ENCODE results near the gene LIN9.
"Not testable (repeated sequence)": the region's sequence is repeated elsewhere in the genome, so short reads cannot be mapped to it uniquely, and the experiment has no call there.

The LIN9 gene

DNA sequence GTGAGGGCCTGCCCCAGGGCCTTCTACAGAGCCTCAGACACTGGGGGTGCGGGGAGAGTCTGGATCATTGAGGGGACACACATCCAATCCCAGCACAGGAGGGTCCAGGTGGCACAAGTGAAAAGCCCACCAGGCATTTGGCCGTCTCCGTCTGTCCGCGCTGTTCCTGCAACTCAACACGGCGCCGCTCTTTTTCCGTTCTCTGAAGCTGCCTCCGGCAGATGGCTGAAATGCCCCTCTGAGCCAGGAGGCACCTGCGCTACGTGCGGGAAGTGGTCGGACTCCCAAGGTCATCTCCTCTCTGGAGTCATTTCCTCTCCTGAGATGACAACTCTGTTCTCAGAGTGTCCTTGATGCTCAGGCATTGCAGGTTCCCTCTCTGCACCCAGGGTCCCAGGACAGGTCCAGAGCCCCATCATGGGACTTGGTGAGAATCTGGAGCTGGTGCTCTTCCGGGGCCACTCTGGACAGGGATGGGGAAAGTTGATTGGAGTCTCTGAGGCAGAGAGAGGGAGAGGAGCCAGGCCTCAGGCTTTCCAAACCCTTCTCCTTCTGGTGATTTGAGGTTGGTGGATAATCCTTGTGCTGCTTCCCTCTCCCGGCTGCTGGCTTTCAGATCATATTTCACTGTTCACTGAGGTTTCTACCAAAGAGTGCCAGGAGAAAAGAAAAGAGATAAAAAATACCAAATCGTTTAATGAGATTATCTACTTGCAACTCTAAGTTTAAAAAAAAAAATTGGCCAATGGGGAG lies 99.5 kb downstream of the LIN9 start:
- Histone ChIP-seq H3K9ac (ENCODE audit: low read length) (no peak overlapping the region), H3K27me3 (replicated peaks; ENCODE audit: control insufficient read depth, insufficient read depth, low read length) (peaks cover 21% of the 10 kb centered on the region), H3K4me1 (ENCODE audit: control insufficient read depth, insufficient read depth, low read length) (no peaks in the 10 kb centered on the region), H3K9me3 (ENCODE audit: control insufficient read depth, low read length) (no peaks in the 10 kb centered on the region), H3K36me3 (ENCODE audit: control insufficient read depth, insufficient read depth, low read length, severe bottlenecking) (no peaks in the 10 kb centered on the region), H3K4me3 (ENCODE audit: low read length) (no peak overlapping the region)
- peak; percentile 27 for DNase-seq (ENCODE audit: low read depth)

DNA sequence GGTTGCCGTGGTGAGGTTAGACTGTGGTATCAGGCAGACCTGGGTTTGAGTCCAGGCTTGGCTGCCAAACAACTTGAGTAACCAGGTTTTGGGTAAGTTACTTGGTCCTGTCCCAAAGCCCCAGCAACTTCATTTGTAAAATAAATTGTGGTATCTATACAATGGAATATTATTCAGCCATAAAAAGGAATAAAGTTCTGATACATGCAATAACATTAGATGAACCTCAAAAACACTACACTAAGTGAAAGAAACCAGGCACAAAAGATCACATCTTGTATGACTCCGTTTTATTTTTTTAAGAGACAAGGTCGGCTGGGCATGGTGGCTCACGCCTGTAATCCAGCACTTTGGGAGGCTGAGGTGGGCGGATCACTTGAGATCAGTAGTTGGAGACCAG lies 101.9 kb downstream of the LIN9 start:
- Histone ChIP-seq H3K27me3 (replicated peaks; ENCODE audit: control insufficient read depth, insufficient read depth, low read length) (peaks cover 21% of the 10 kb centered on the region), H3K4me1 (ENCODE audit: control insufficient read depth, insufficient read depth, low read length) (no peaks in the 10 kb centered on the region), H3K36me3 (ENCODE audit: control insufficient read depth, insufficient read depth, low read length, severe bottlenecking) (no peaks in the 10 kb centered on the region), H3K4me3 (ENCODE audit: low read length) (no peak overlapping the region), H3K9me3 (ENCODE audit: control insufficient read depth, low read length) (no peaks in the 10 kb centered on the region), H3K9ac (ENCODE audit: low read length) (no peak overlapping the region)
- DNase-seq (ENCODE audit: low read depth): no peak

DNA sequence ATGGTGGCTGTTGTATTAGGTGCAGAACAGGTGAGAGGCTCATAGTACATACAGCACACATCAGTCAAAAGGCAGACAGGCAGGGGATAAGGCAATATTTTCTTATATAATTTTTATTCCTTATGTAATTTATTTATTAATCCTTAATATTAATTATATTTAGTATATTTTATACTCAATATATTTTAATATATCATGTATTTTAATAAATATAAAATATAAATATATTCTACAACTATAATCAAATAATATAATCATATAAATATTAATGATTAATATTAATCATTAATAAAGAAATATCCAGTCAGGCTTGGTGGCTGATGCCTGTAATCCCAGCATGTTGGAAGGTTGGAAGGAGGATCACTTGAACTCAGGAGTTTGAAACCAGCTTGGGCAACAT lies 104.8 kb downstream of the LIN9 start:
- Histone ChIP-seq H3K9me3 (ENCODE audit: control insufficient read depth, low read length) (no peaks in the 10 kb centered on the region), H3K9ac (ENCODE audit: low read length) (no peak overlapping the region), H3K4me3 (ENCODE audit: low read length) (no peak overlapping the region), H3K27me3 (replicated peaks; ENCODE audit: control insufficient read depth, insufficient read depth, low read length) (peaks cover 20% of the 10 kb centered on the region), H3K36me3 (ENCODE audit: control insufficient read depth, insufficient read depth, low read length, severe bottlenecking) (no peaks in the 10 kb centered on the region), H3K4me1 (ENCODE audit: control insufficient read depth, insufficient read depth, low read length) (no peaks in the 10 kb centered on the region)
- DNase-seq (ENCODE audit: low read depth): no peak

DNA sequence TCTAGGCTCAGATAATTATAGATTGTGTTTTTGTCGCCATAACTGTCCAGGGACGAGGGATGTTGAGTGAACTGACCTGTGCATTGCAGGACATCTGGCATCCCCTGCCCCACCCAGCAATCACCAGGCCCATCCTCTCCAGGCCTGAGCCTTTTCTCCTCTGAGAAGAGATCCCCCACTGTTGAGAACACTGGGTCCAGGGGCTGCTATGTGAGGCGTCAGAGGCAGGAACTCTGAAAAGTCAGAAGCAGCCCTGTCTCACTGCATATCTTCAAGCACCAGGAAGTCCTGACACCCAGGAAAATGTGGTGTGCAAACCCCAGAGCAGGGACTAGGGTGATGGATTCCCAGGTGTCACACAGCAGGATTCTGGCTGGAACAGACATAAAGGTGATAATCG lies 105.3 kb downstream of the LIN9 start:
- no peak overlapping the region for H3K9ac ChIP-seq (ENCODE audit: low read length)
- no peaks in the 10 kb centered on the region for H3K36me3 ChIP-seq (ENCODE audit: control insufficient read depth, insufficient read depth, low read length, severe bottlenecking)
- H3K9me3 ChIP-seq (ENCODE audit: control insufficient read depth, low read length): no peaks in the 10 kb centered on the region
- no peaks in the 10 kb centered on the region for H3K4me1 ChIP-seq (ENCODE audit: control insufficient read depth, insufficient read depth, low read length)
- H3K4me3 ChIP-seq (ENCODE audit: low read length): no peak overlapping the region
- DNase-seq (ENCODE audit: low read depth): no peak
- peaks cover 16% of the 10 kb centered on the region for H3K27me3 ChIP-seq (replicated peaks; ENCODE audit: control insufficient read depth, insufficient read depth, low read length)

DNA sequence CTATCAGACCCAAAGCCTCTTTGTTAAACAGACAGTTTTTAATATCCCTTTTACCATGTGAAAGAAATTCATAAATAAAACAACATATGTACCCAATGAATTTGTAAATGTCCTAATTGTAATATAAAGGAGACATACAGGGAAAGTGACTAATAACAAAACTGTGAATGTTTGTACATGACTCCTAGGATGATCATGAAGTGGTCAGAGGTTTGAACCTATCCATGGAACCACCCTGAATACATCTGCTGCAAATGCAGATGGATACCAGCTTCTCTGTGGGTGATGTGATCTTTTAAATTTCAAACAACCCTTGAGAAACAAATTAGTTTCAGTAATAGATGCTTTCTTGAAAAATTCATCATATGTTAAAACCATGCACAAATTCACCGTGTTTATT lies 105.7 kb downstream of the LIN9 start:
- no peak for DNase-seq (ENCODE audit: low read depth)
- no peak overlapping the region for H3K9ac ChIP-seq (ENCODE audit: low read length)
- peaks cover 12% of the 10 kb centered on the region for H3K27me3 ChIP-seq (replicated peaks; ENCODE audit: control insufficient read depth, insufficient read depth, low read length)
- H3K36me3 ChIP-seq (ENCODE audit: control insufficient read depth, insufficient read depth, low read length, severe bottlenecking): no peaks in the 10 kb centered on the region
- H3K9me3 ChIP-seq (ENCODE audit: control insufficient read depth, low read length): no peaks in the 10 kb centered on the region
- H3K4me3 ChIP-seq (ENCODE audit: low read length): no peak overlapping the region
- H3K4me1 ChIP-seq (ENCODE audit: control insufficient read depth, insufficient read depth, low read length): no peaks in the 10 kb centered on the region

DNA sequence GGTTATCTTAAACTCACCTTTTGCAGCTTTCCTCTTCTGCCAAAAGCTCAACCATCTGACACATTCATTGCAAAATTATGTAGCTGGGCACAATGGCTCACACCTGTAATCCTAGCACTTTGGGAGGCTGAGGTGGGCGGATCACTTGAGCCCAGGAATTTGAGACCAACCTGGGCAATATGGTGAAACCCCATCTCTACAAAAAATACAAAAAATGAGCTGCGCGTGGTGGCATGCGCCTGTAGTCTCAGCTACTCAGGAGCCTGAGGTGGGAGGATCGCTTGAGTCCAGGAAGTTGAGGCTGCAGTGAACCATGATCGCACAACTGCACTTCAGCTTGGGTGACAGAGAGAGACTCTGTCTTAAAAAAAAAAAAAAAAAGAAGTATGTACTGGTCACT lies 106.3 kb downstream of the LIN9 start:
- not testable (repeated sequence) for H3K4me1 ChIP-seq (ENCODE audit: control insufficient read depth, insufficient read depth, low read length); H3K9me3 ChIP-seq (ENCODE audit: control insufficient read depth, low read length)
- peaks cover 11% of the 10 kb centered on the region for H3K27me3 ChIP-seq (replicated peaks; ENCODE audit: control insufficient read depth, insufficient read depth, low read length)

DNA sequence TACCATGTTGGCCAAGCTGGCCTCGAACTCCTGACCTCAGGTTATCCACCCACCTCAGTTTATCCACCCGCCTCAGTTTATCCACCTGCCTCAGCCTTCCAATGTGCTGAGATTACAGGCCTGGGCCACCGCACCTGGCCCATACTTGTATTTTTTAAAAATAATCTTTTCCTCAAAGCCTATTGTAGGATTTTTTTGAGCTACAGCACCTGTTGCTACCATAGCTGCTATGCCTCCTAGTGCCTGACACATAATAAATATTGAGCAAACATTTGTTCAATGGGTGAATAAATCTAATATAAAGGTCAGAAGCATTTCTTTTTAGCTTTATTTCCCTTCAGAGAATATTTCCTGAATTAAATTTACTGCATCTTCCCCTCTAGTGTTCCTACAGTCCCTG lies 106.7 kb downstream of the LIN9 start:
- no peak overlapping the region for H3K9ac ChIP-seq (ENCODE audit: low read length)
- H3K36me3 ChIP-seq (ENCODE audit: control insufficient read depth, insufficient read depth, low read length, severe bottlenecking): no peaks in the 10 kb centered on the region
- no peaks in the 10 kb centered on the region for H3K9me3 ChIP-seq (ENCODE audit: control insufficient read depth, low read length)

More for the DNA sequence above, 106.3 kb downstream of the LIN9 start:
- H3K36me3 ChIP-seq (ENCODE audit: control insufficient read depth, insufficient read depth, low read length, severe bottlenecking); H3K4me3 ChIP-seq (ENCODE audit: low read length); DNase-seq (ENCODE audit: low read depth); H3K9ac ChIP-seq (ENCODE audit: low read length): not testable (repeated sequence)

DNA sequence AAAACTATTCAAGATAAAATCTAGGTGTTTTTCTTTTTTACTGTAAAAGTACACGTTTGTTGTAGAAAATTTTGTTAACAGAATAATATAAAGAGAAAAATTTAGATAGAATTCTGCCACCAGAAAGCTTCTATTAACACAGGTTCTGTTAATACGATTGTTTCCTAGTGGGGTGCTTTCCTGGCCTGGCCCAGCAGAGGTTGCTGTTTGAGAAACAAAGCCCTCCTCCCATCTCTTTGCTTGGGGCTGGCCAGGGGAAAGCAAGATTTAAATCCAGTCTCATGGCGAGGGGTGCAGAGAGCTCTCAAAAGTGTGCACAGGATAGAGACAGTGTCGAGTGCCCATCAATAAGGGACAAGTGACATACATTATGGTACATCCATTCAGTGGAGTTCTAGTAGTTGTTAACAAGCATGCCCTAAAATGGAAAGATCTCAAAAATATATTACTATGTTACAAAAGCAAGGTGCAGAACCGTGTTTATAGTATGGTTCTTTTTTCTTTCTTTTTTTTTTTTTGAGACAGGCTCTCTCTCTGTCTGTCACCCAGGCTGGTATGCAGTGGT lies 107.9 kb downstream of the LIN9 start:
- peaks cover 11% of the 10 kb centered on the region for H3K27me3 ChIP-seq (replicated peaks; ENCODE audit: control insufficient read depth, insufficient read depth, low read length)
- H3K9me3 ChIP-seq (ENCODE audit: control insufficient read depth, low read length): no peaks in the 10 kb centered on the region
- no peak for DNase-seq (ENCODE audit: low read depth)
- H3K4me3 ChIP-seq (ENCODE audit: low read length): no peak overlapping the region
- no peaks in the 10 kb centered on the region for H3K4me1 ChIP-seq (ENCODE audit: control insufficient read depth, insufficient read depth, low read length)
- no peaks in the 10 kb centered on the region for H3K36me3 ChIP-seq (ENCODE audit: control insufficient read depth, insufficient read depth, low read length, severe bottlenecking)
- no peak overlapping the region for H3K9ac ChIP-seq (ENCODE audit: low read length)

More for the DNA sequence above, 106.7 kb downstream of the LIN9 start:
- H3K4me1 ChIP-seq (ENCODE audit: control insufficient read depth, insufficient read depth, low read length): no peaks in the 10 kb centered on the region
- peaks cover 11% of the 10 kb centered on the region for H3K27me3 ChIP-seq (replicated peaks; ENCODE audit: control insufficient read depth, insufficient read depth, low read length)
- H3K4me3 ChIP-seq (ENCODE audit: low read length): no peak overlapping the region
- DNase-seq (ENCODE audit: low read depth): no peak

DNA sequence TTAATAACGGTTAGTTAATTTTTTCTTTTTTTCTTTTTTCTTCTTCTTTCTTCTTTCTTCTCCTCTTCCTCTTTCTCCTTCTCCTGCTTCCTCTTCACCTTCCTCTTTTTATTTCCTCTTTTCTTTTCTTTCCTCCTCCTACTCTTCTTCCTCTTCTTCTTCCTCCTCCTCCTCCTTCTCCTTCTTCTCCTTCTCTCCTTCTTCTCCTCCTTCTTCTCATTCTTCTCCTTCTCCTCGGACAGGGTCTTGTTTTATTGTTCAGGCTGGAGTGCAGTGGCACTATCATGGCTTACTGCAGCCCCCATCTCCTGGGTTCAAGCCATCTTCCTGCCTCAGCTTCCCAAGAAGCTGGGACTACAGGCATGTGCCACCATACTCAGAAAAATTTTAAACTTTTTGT lies 109.0 kb downstream of the LIN9 start:
- Histone ChIP-seq H3K36me3 (ENCODE audit: control insufficient read depth, insufficient read depth, low read length, severe bottlenecking) (no peaks in the 10 kb centered on the region), H3K9me3 (ENCODE audit: control insufficient read depth, low read length) (no peaks in the 10 kb centered on the region), H3K27me3 (replicated peaks; ENCODE audit: control insufficient read depth, insufficient read depth, low read length) (peaks cover 11% of the 10 kb centered on the region), H3K9ac (ENCODE audit: low read length) (no peak overlapping the region), H3K4me1 (ENCODE audit: control insufficient read depth, insufficient read depth, low read length) (no peaks in the 10 kb centered on the region), H3K4me3 (ENCODE audit: low read length) (no peak overlapping the region)
- no peak for DNase-seq (ENCODE audit: low read depth)

DNA sequence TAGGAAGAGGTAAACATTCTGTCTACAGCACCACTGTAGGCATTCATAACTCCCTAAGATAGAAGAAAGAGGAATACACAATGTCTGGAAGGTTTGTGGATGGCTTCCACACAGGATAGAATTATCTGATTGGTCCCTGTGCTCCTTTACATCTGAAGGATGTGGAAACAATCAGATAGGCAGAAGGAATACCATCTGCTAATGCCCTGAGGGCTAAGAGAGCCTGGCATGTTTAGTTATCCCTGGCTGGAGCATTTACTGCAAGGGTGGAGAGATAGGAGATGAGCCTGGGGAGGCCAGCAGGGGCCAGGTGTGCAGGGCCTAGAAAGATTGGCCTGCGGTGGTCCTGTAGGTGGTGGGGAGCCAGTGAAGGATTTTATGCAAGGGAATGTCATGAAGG lies 113.8 kb downstream of the LIN9 start:
- no peaks in the 10 kb centered on the region for H3K4me1 ChIP-seq (ENCODE audit: control insufficient read depth, insufficient read depth, low read length)

DNA sequence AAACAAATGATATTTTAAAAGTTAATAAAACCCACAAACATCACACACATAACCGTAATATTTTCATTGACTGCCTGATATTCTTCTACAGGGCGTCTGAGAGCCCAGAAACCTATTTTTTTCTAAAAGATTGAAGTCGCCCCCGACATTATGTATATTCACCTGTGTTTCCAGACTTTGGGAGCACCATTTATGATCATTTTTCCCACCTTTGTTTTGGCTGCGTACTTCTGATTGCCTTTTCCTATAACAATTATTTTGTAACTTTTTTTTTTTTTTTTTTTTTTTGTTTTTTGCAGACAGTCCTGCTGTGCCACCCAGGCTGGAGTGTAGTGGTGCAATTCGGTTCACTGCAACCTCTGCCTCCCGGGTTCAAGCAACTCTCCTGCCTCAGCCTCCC lies 121.6 kb downstream of the LIN9 start:
- Histone ChIP-seq H3K4me1 (ENCODE audit: control insufficient read depth, insufficient read depth, low read length) (peaks cover 21% of the 10 kb centered on the region), H3K27me3 (replicated peaks; ENCODE audit: control insufficient read depth, insufficient read depth, low read length) (no peaks in the 10 kb centered on the region), H3K4me3 (ENCODE audit: low read length) (peak overlapping the region; percentile 97), H3K9me3 (ENCODE audit: control insufficient read depth, low read length) (no peaks in the 10 kb centered on the region), H3K36me3 (ENCODE audit: control insufficient read depth, insufficient read depth, low read length, severe bottlenecking) (no peaks in the 10 kb centered on the region), H3K9ac (ENCODE audit: low read length) (peak overlapping the region; percentile 97)
- DNase-seq (ENCODE audit: low read depth): no peak

More for the DNA sequence above, 113.8 kb downstream of the LIN9 start:
- no peaks in the 10 kb centered on the region for H3K9me3 ChIP-seq (ENCODE audit: control insufficient read depth, low read length)
- peaks cover 6% of the 10 kb centered on the region for H3K27me3 ChIP-seq (replicated peaks; ENCODE audit: control insufficient read depth, insufficient read depth, low read length)
- DNase-seq (ENCODE audit: low read depth): no peak
- H3K4me3 ChIP-seq (ENCODE audit: low read length): no peak overlapping the region
- no peak overlapping the region for H3K9ac ChIP-seq (ENCODE audit: low read length)
- H3K36me3 ChIP-seq (ENCODE audit: control insufficient read depth, insufficient read depth, low read length, severe bottlenecking): no peaks in the 10 kb centered on the region

DNA sequence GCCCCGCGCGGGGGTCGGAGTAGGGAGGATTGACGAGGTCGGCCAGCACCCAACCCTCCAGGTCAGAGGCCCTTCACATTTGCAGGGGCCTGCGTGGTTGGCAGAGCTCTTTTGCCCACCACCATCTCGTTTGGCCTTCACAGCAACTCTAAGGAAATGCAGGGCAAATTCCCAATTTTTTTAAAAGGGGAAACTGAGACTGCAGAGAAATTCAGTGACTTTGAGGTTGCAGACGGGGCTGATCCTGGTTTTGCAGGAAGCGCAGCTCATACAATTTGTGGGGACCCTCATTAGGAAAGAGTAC lies 122.0 kb downstream of the LIN9 start:
- Histone ChIP-seq H3K36me3 (ENCODE audit: control insufficient read depth, insufficient read depth, low read length, severe bottlenecking) (no peaks in the 10 kb centered on the region), H3K27me3 (replicated peaks; ENCODE audit: control insufficient read depth, insufficient read depth, low read length) (no peaks in the 10 kb centered on the region), H3K4me3 (ENCODE audit: low read length) (peak overlapping the region; percentile 97), H3K9ac (ENCODE audit: low read length) (peak overlapping the region; percentile 97), H3K4me1 (ENCODE audit: control insufficient read depth, insufficient read depth, low read length) (peaks cover 25% of the 10 kb centered on the region), H3K9me3 (ENCODE audit: control insufficient read depth, low read length) (no peaks in the 10 kb centered on the region)
- DNase-seq (ENCODE audit: low read depth): no peak

Measured in adipocyte (in vitro differentiated cells).